IMR-90 (cell line): ENCODE results near the gene CTAGE9. TPM values are rescaled to one million over a fixed set of nuclear protein-coding genes. Genes with fewer than 3 reads are reported as not detected.

ENCODE experiments used
- ATAC-seq: fragments of 200-7000 bp; cut with Tn5 transposase; 2 replicates; pipeline ENCODE4 v1.9.1; 2020; ENCODE audit warnings: low read depth, mild to moderate bottlenecking, moderate library complexity
- BruUV-seq: library from RNA; stranded (reverse); fragments of 400-500 nt; replicated peaks from 2 replicates; lab custom pipeline; 2021; lab: Mats Ljungman, UMichigan
- CTCF ChIA-PET: fragments of 300-600 bp; formaldehyde crosslinking; extraction: SDS; loops from one replicate; lab custom pipeline; 2021; ENCODE audit warnings: antibody characterized with exemption; lab: Yijun Ruan, JAX
- POLR2A ChIA-PET: fragments of 300-600 bp; sonication (Branson Sonifier 250); formaldehyde crosslinking; loops from one replicate; lab custom pipeline; 2022; ENCODE audit warnings: antibody characterized with exemption; ENCODE audit not compliant: unreplicated experiment; lab: Charles Lee
- DNase-seq: peaks from one replicate; pipeline ENCODE4 v3.0.0; 2013
- H2AFZ ChIP-seq: replicated peaks from 2 replicates; pipeline ENCODE3; 2013; ENCODE audit warnings: low read length, mild to moderate bottlenecking; ENCODE audit not compliant: poor library complexity
- H2AK5ac ChIP-seq: 2 replicates; pipeline ENCODE4 v1.6.1; 2013; ENCODE audit warnings: low read depth, low read length, inconsistent platforms
- H2AK9ac ChIP-seq: replicated peaks from 2 replicates; pipeline ENCODE3; 2013; ENCODE audit warnings: mild to moderate bottlenecking, low read depth, low read length, moderate library complexity; ENCODE audit not compliant: poor library complexity
- H2BK120ac ChIP-seq: 2 replicates; pipeline ENCODE4 v1.6.1; 2013; ENCODE audit warnings: low read depth, low read length, inconsistent platforms
- H2BK15ac ChIP-seq: 3 replicates; pipeline ENCODE4 v1.6.1; 2013; ENCODE audit warnings: low read depth, low read length, inconsistent platforms
- H2BK20ac ChIP-seq: 2 replicates; pipeline ENCODE4 v1.6.1; 2013; ENCODE audit warnings: low read depth, mild to moderate bottlenecking, inconsistent platforms, low read length, moderate library complexity
- H2BK5ac ChIP-seq: 2 replicates; pipeline ENCODE4 v1.6.1; 2013; ENCODE audit warnings: mild to moderate bottlenecking, low read depth, low read length, inconsistent platforms; ENCODE audit not compliant: poor library complexity, severe bottlenecking
- H3K14ac ChIP-seq: replicated peaks from 2 replicates; pipeline ENCODE4 v1.6.1; 2013; ENCODE audit warnings: low read depth, low read length, inconsistent platforms
- H3K18ac ChIP-seq: 2 replicates; pipeline ENCODE4 v1.6.1; 2013; ENCODE audit warnings: low read depth, low read length, control low read depth
- H3K23ac ChIP-seq: 2 replicates; pipeline ENCODE4 v1.6.1; 2013; ENCODE audit warnings: low read depth, low read length, inconsistent platforms
- H3K27ac ChIP-seq: 2 replicates; pipeline ENCODE4 v1.5.1; 2013; ENCODE audit warnings: mild to moderate bottlenecking, control low read depth, low read length; ENCODE audit not compliant: insufficient read depth
- H3K27me3 ChIP-seq: 2 replicates; pipeline ENCODE4 v1.6.1; 2013; ENCODE audit warnings: low read length; ENCODE audit not compliant: control insufficient read depth, insufficient read depth
- H3K36me3 ChIP-seq: 2 replicates; pipeline ENCODE4 v1.6.1; 2013; ENCODE audit warnings: low read length, mixed read lengths; ENCODE audit not compliant: control insufficient read depth, insufficient read depth
- H3K4ac ChIP-seq: 2 replicates; pipeline ENCODE4 v1.6.1; 2013; ENCODE audit warnings: low read depth, low read length, inconsistent platforms
- H3K4me1 ChIP-seq: 2 replicates; pipeline ENCODE4 v1.6.1; 2013; ENCODE audit warnings: low read length, mixed read lengths; ENCODE audit not compliant: control insufficient read depth, insufficient read depth
- H3K4me2 ChIP-seq: 2 replicates; pipeline ENCODE4 v1.6.1; 2013; ENCODE audit warnings: low read depth, mild to moderate bottlenecking, control low read depth, low read length, moderate library complexity
- H3K4me3 ChIP-seq: 2 replicates; pipeline ENCODE4 v1.5.1; 2013; ENCODE audit warnings: low read depth, mild to moderate bottlenecking, control low read depth, low read length, moderate library complexity; ENCODE audit not compliant: insufficient read depth
- H3K56ac ChIP-seq: 2 replicates; pipeline ENCODE4 v1.6.1; 2013; ENCODE audit warnings: low read length, inconsistent platforms; ENCODE audit not compliant: insufficient read depth; ENCODE audit errors: extremely low read depth
- H3K79me1 ChIP-seq, 2 experiments: 2 replicates each; pipeline ENCODE4 v1.6.1; 2013; ENCODE audit warnings: low read length in 2 of 2, inconsistent platforms in 1 of 2, low read depth in 1 of 2
- H3K9ac ChIP-seq: 2 replicates; pipeline ENCODE4 v1.6.1; 2013; ENCODE audit warnings: low read depth, low read length, control low read depth
- H3K9me1 ChIP-seq: 2 replicates; pipeline ENCODE4 v1.6.1; 2013; ENCODE audit warnings: low read length, inconsistent platforms; ENCODE audit not compliant: insufficient read depth
- H3K9me3 ChIP-seq: 2 replicates; pipeline ENCODE4 v1.6.1; 2013; ENCODE audit warnings: low read length; ENCODE audit not compliant: control insufficient read depth, insufficient read depth
- H4K20me1 ChIP-seq: 2 replicates; pipeline ENCODE4 v1.6.1; 2013; ENCODE audit warnings: low read length, inconsistent platforms; ENCODE audit not compliant: insufficient read depth
- H4K5ac ChIP-seq: 2 replicates; pipeline ENCODE4 v1.6.1; 2013; ENCODE audit warnings: mild to moderate bottlenecking, low read depth, low read length, control low read depth
- H4K8ac ChIP-seq, 2 experiments: 2 replicates each; pipeline ENCODE4 v1.6.1; 2013; ENCODE audit warnings: low read depth in 2 of 2, low read length in 2 of 2, control low read depth in 1 of 2, inconsistent platforms in 1 of 2
- H4K91ac ChIP-seq: 2 replicates; pipeline ENCODE4 v1.6.1; 2013; ENCODE audit warnings: low read depth, low read length, inconsistent platforms; ENCODE audit not compliant: insufficient read depth
- FOS ChIP-seq: fragments of 150-350 bp; IDR thresholded peaks from 2 replicates; pipeline ENCODE4 v1.6.1; 2016; ENCODE audit warnings: low read depth, low read length
- MAFK ChIP-seq: IDR thresholded peaks from 2 replicates; pipeline ENCODE4 v1.6.1; 2012; ENCODE audit warnings: low read depth, low read length, improper control_type of control experiment
- dilution Hi-C: fragments of 300-500 bp; cut with HindIII; formaldehyde crosslinking; loops from one replicate; pipeline ENCODE4 v1.14.3; 2018; ENCODE audit warnings: low sequenced_read_pairs; ENCODE audit not compliant: unreplicated experiment
- in situ Hi-C: fragments of 300-500 bp; cut with MboI; formaldehyde crosslinking; loops from 3 replicates; pipeline ENCODE4 v1.14.3; 2019; ENCODE audit warnings: low sequenced_read_pairs, inconsistent platforms, mixed read lengths
- intact Hi-C: fragments of 100-400 bp; cut with micrococcal nuclease; formaldehyde crosslinking; loops from 2 replicates; pipeline ENCODE4 v1.10.0; 2022
- polyA plus RNA-seq, 3 experiments: library from polyadenylated mRNA; depleted of rRNA; stranded (reverse); fragments of >200 nt; gene quantifications; 2 replicates each; pipeline ENCODE4 v1.2.3, GENCODE V29; 2012; ENCODE audit warnings: low replicate concordance in 1 of 3
- total RNA-seq: library from RNA; depleted of rRNA; stranded (reverse); fragments of >200 nt; gene quantifications from 2 replicates; pipeline ENCODE4 v1.2.3, GENCODE V29; 2012
- TF ChIP-seq, protein P1 (sequence below): fragments of 150-350 bp; IDR thresholded peaks from 2 replicates; pipeline ENCODE4 v1.6.1; 2017; ENCODE audit warnings: mild to moderate bottlenecking, antibody characterized with exemption, low read length, low read depth

CTAGE9 gene
- total and polyA plus RNA-seq, 2 of the 4 experiments (the other 2 are of a cell fraction), result not detected

DNA sequence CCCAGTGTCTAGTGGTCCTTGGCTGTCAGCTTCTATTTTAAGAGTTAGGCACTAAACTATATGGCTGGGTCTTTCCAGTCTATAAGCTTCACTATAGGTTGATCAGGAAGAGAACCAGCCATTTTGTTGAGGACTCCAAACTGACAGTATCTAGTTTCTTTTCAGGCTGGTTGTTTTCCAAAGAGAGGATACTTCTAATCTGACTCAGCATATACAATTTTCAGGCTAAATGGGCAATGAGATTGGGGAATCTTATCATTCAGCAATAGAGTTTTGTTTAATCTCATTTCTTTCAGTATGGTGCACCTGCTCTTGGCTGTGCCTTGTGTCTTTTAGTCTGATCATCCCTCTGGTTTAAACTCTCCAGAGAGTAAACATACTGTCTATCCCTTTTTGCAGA, 20.4 kb upstream of the CTAGE9 start:
- Histone ChIP-seq H2AFZ (no peak overlapping the region), H3K9me1 (no peaks in the 10 kb centered on the region), H3K4me3 (no peak overlapping the region), H3K56ac (no peak overlapping the region), H3K36me3 (no peaks in the 10 kb centered on the region), H3K4me2 (no peak overlapping the region), H3K23ac (no peak overlapping the region), H3K4ac (no peak overlapping the region), H3K9ac (no peak overlapping the region), H2BK5ac (no peak overlapping the region), H2BK15ac (no peak overlapping the region), H3K9me3 (peaks cover 3% of the 10 kb centered on the region; the same call in 1 of the 2 replicates), H4K20me1 (no peaks in the 10 kb centered on the region), H2BK120ac (no peak overlapping the region), H2AK5ac (no peak overlapping the region), H3K18ac (peak overlapping the region; percentile 58; the same call in 1 of the 2 replicates), H2AK9ac (no peak overlapping the region), H3K27ac (no peak overlapping the region), H4K91ac (no peak overlapping the region), H4K5ac (no peak overlapping the region), H3K14ac (no peak overlapping the region), H4K8ac (no peak overlapping the region), H3K27me3 (no peaks in the 10 kb centered on the region), H3K79me1 (no peaks in the 10 kb centered on the region), H3K4me1 (no peaks in the 10 kb centered on the region), H2BK20ac (no peak overlapping the region)
- ATAC-seq (no peak; the same call in 1 of the 2 replicates), DNase-seq (peak; percentile 12)
- in situ Hi-C loops (no loop called here), dilution Hi-C loops (no loop called here), intact Hi-C loops (no loop called here)
- POLR2A ChIA-PET, result no interaction called here
- BruUV-seq, result no TSS peak
- CTCF ChIA-PET, result interaction anchor here (0.7 to 1.0 kb wide), 3 partner anchors 48 to 638 kb away, joined by 3 to 4 read pairs (median 3); no protein-coding TSS in a partner anchor
- TF ChIP-seq, protein P1, sequence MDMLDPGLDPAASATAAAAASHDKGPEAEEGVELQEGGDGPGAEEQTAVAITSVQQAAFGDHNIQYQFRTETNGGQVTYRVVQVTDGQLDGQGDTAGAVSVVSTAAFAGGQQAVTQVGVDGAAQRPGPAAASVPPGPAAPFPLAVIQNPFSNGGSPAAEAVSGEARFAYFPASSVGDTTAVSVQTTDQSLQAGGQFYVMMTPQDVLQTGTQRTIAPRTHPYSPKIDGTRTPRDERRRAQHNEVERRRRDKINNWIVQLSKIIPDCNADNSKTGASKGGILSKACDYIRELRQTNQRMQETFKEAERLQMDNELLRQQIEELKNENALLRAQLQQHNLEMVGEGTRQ, result no peak
- no peak for TF ChIP-seq FOS
- TF ChIP-seq MAFK, result peak; percentile 35; the same call in 1 of the 2 replicates
